PFSK-1 (cell line): Measurements from ENCODE around the gene ULK1.

Experiments
- POLR2AphosphoS5 ChIP-seq: IDR thresholded peaks from 2 replicates; pipeline ENCODE4 v1.6.1; 2012; ENCODE audit warnings: low read depth, mild to moderate bottlenecking, control low read depth, low read length, moderate library complexity
- SIN3A ChIP-seq: IDR thresholded peaks from 2 replicates; pipeline ENCODE4 v1.6.1; 2012; ENCODE audit warnings: mild to moderate bottlenecking, low read length, moderate library complexity, borderline replicate concordance; ENCODE audit not compliant: insufficient read depth
- TAF1 ChIP-seq: IDR thresholded peaks from 2 replicates; pipeline ENCODE4 v1.6.1; 2012; ENCODE audit warnings: low read length, control low read depth, borderline replicate concordance; ENCODE audit not compliant: insufficient read depth
- TF ChIP-seq, protein P1 (sequence below), 2 experiments: IDR thresholded peaks; 2 replicates each; pipeline versions ENCODE4 v1.6.1 to v1.8.0; 2011 to 2012; ENCODE audit warnings: low read depth in 2 of 2, low read length in 2 of 2, control low read depth in 1 of 2, inconsistent platforms in 1 of 2, mild to moderate bottlenecking in 1 of 2, moderate library complexity in 1 of 2; ENCODE audit not compliant: insufficient read depth in 1 of 2

DNA sequence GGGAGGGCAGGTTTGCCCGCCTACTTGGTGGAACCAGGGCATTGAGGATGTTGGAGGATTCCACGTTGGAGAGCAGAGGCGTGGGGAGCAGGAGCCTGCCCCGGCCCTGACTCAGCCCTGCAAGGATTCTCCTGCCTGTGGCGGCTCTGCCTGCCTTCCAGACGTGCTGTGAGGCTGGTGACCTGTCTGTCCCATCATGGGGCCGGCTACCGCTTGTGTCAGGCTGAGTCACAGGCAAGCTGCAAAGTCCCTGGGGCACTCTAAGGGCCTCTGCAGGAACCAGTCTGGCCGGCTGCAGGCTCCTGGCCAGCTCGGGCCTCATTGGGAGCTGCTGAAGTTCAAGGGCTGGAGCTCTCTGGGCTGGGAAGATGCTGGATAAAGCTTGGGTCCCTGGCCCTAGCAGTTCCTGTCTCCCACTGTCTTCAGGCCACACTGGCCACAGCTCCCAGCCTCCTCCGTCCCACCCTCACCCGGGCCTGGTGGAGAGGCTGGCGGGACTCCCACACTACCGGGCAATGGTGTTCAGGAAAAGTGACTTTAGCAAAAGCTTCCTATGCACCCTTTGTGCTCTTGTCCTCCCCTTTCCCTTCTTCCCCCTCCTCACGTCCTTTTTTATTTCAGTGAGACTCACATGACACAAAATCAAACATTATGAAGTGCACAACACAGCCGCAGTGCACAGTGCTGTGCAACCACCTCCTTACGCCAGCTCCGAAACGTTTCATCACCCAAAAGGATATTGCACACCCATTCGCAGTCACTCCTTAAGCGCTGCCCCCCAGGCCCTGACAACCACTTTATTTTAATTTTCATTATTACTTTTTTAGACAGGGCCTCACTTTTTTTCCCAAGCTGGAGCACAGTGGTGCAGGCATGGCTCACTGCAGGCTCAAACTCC lies 22.0 kb upstream of the ULK1 start:
- TF ChIP-seq TAF1 (no peak), POLR2AphosphoS5 (no peak), SIN3A (no peak)
- TF ChIP-seq, protein P1, sequence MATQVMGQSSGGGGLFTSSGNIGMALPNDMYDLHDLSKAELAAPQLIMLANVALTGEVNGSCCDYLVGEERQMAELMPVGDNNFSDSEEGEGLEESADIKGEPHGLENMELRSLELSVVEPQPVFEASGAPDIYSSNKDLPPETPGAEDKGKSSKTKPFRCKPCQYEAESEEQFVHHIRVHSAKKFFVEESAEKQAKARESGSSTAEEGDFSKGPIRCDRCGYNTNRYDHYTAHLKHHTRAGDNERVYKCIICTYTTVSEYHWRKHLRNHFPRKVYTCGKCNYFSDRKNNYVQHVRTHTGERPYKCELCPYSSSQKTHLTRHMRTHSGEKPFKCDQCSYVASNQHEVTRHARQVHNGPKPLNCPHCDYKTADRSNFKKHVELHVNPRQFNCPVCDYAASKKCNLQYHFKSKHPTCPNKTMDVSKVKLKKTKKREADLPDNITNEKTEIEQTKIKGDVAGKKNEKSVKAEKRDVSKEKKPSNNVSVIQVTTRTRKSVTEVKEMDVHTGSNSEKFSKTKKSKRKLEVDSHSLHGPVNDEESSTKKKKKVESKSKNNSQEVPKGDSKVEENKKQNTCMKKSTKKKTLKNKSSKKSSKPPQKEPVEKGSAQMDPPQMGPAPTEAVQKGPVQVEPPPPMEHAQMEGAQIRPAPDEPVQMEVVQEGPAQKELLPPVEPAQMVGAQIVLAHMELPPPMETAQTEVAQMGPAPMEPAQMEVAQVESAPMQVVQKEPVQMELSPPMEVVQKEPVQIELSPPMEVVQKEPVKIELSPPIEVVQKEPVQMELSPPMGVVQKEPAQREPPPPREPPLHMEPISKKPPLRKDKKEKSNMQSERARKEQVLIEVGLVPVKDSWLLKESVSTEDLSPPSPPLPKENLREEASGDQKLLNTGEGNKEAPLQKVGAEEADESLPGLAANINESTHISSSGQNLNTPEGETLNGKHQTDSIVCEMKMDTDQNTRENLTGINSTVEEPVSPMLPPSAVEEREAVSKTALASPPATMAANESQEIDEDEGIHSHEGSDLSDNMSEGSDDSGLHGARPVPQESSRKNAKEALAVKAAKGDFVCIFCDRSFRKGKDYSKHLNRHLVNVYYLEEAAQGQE (IDR thresholded peaks at IDR 0.05; ENCODE audit: insufficient read depth in 1 of 2, low read depth in 2 of 2, low read length in 2 of 2), result no peak
